Naive thymus-derived CD4-positive, alpha-beta T cell (primary cell): ENCODE measurements around the gene EML6. TPM values are rescaled to one million over a fixed set of nuclear protein-coding genes. Genes with fewer than 3 reads are reported as not detected.
"Not testable (repeated sequence)": the region's sequence is repeated elsewhere in the genome, so short reads cannot be mapped to it uniquely, and the experiment has no call there.

ENCODE experiments used
- ATAC-seq: fragments of 150-1000 bp; cut with Tn5 transposase; 2 replicates; pipeline ENCODE4 v1.10.0; 2021; ENCODE audit warnings: mild to moderate bottlenecking, moderate library complexity
- CTCF ChIA-PET: fragments of 350-600 bp; sonication (Branson Sonifier 250); formaldehyde crosslinking; loops from one replicate; lab custom pipeline; 2021; ENCODE audit warnings: antibody characterized with exemption; lab: Charles Lee
- POLR2A ChIA-PET: fragments of 350-600 bp; sonication (Branson Sonifier 250); formaldehyde crosslinking; loops from one replicate; lab custom pipeline; 2021; ENCODE audit warnings: antibody characterized with exemption, inconsistent platforms; lab: Charles Lee
- DNase-seq, 9 donors: peaks; one replicate each; pipeline versions ENCODE4 v3.0.0 to v3.0.0-alpha.2; 2020 to 2022; ENCODE audit warnings: mixed read lengths in 1 of 9
- H3K27ac ChIP-seq: one replicate; pipeline ENCODE4 v1.7.0; 2013; ENCODE audit warnings: mild to moderate bottlenecking, low read depth, low read length, moderate library complexity
- H3K27me3 ChIP-seq, 2 donors: one replicate each; pipeline ENCODE4 v1.7.0; 2013; ENCODE audit warnings: low read length in 2 of 2, mild to moderate bottlenecking in 2 of 2, moderate library complexity in 2 of 2; ENCODE audit not compliant: control insufficient read depth in 2 of 2, insufficient read depth in 2 of 2
- H3K36me3 ChIP-seq, 3 experiments: 1 replicate in 2 of 3; 2 replicates in 1 of 3; pipeline ENCODE4 v1.7.0; 2013; ENCODE audit warnings: low read length in 3 of 3, mild to moderate bottlenecking in 3 of 3, moderate library complexity in 1 of 3; ENCODE audit not compliant: insufficient read depth in 3 of 3, control insufficient read depth in 2 of 3
- H3K4me1 ChIP-seq, 2 donors: one replicate each; pipeline ENCODE4 v1.7.0; 2013; ENCODE audit warnings: low read length in 2 of 2, mild to moderate bottlenecking in 2 of 2, moderate library complexity in 1 of 2; ENCODE audit not compliant: control insufficient read depth in 2 of 2, insufficient read depth in 2 of 2
- H3K4me3 ChIP-seq: 2 replicates; pipeline ENCODE4 v1.7.0; 2013; ENCODE audit warnings: mild to moderate bottlenecking, low read length
- H3K9me3 ChIP-seq, 3 experiments: 1 replicate in 2 of 3; 2 replicates in 1 of 3; pipeline ENCODE4 v1.7.0; 2013; ENCODE audit warnings: low read length in 3 of 3; ENCODE audit not compliant: control insufficient read depth in 2 of 3
- H3K27ac Mint-ChIP-seq, 9 donors: one replicate each; pipeline ENCODE4 v1.8.0; 2020 to 2022; ENCODE audit warnings: mixed read lengths in 9 of 9, mild to moderate bottlenecking in 8 of 9, moderate library complexity in 5 of 9, inconsistent platforms in 2 of 9
- H3K27me3 Mint-ChIP-seq, 5 donors: one replicate each; pipeline ENCODE4 v1.8.0; 2021 to 2022; ENCODE audit warnings: mixed read lengths in 5 of 5, mild to moderate bottlenecking in 1 of 5
- H3K36me3 Mint-ChIP-seq, 5 donors: one replicate each; pipeline ENCODE4 v1.8.0; 2020 to 2022; ENCODE audit warnings: mixed read lengths in 5 of 5, mild to moderate bottlenecking in 3 of 5, inconsistent platforms in 1 of 5
- H3K4me1 Mint-ChIP-seq, 7 donors: one replicate each; pipeline ENCODE4 v1.8.0; 2020 to 2022; ENCODE audit warnings: mixed read lengths in 7 of 7, mild to moderate bottlenecking in 3 of 7, inconsistent platforms in 1 of 7
- H3K4me3 Mint-ChIP-seq, 10 donors: one replicate each; pipeline ENCODE4 v1.8.0; 2020 to 2022; ENCODE audit warnings: mild to moderate bottlenecking in 10 of 10, mixed read lengths in 10 of 10, moderate library complexity in 6 of 10, inconsistent platforms in 2 of 10
- H3K9me3 Mint-ChIP-seq, 11 donors: one replicate each; pipeline ENCODE4 v1.8.0; 2020 to 2022; ENCODE audit warnings: mixed read lengths in 11 of 11, mild to moderate bottlenecking in 4 of 11, inconsistent platforms in 1 of 11, moderate library complexity in 1 of 11
- intact Hi-C, 2 donors: fragments of 100-400 bp; cut with micrococcal nuclease; formaldehyde crosslinking; loops; one replicate each; pipeline ENCODE4 v1.15.1; 2023
- polyA plus RNA-seq, 2 donors: library from polyadenylated mRNA; unstranded; fragments of 300-500 nt; fragmentation: Illumina TruSeq; gene quantifications; one replicate each; pipeline ENCODE4 v1.2.3, GENCODE V29; 2021
- total RNA-seq, 6 experiments: library from RNA in 5 of 6; stranded (reverse) in 5 of 6; gene quantifications; 1 replicate in 5 of 6; 2 replicates in 1 of 6; pipeline ENCODE4 v1.2.3 and lab custom pipeline; 2021 to 2026

EML6 gene
- total and polyA plus RNA-seq, 7 experiments from 2014 or later, result 0.32 to 2.5 (median 1.5) TPM; not detected in 2

DNA sequence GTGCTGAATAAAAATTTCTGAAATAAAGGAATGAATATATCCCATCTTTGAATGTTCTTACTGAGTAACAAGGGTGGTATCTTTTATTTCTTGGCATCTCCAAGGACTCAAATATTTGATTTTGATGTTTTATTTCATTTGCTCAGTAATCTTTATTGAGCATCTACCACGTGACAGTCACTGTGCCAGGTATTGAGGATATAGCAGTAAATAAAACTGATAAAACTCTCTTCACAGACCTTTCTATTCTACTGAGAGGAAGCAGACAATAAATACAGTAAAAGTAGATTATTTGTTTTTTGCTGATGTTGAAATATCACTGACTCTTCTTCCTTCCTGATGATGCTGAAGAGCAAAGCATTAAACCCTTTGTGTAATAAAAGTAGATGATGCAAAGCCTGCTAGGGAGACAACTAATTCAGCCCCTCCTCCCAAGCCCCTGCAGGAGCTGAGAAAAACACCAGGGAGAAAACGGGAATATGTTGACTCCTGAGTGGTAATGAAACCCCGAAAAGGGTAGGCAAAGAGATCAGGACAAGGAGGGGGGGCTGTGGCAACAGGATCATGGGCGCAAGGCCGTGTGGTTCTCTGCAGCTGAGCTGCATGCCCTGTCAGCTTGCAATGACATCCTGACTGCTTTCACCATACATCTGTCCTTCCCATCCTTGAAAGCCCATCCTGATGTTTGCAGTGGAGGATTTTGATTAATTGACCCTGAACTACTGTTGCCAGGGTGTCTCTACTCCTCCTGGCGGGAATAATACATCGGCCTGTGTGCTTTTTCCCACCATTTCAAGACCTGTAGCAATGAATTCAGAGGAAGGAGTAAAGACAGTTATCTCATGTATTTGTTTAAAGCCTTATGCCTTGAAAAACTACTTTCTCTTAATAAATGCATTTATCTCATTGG lies 117.4 kb downstream of the EML6 start:
- ATAC-seq (no peak), DNase-seq (no peak)
- Mint-ChIP-seq H3K27ac (no peak overlapping the region), H3K9me3 (no peaks in the 10 kb centered on the region), H3K4me1 (no peaks in the 10 kb centered on the region), H3K4me3 (no peak overlapping the region), H3K36me3 (no peaks in the 10 kb centered on the region), H3K27me3 (peaks cover 0 to 2% (median 0%) of the 10 kb centered on the region in 5 donors)
- POLR2A ChIA-PET, result interaction anchor here (0.6 to 0.7 kb wide), 2 partner anchors 764 to 850 kb away, joined by 3 read pairs; no protein-coding TSS in a partner anchor
- Histone ChIP-seq H3K4me3 (no peak overlapping the region), H3K27ac (no peak overlapping the region), H3K27me3 (no peaks in the 10 kb centered on the region), H3K9me3 (no peaks in the 10 kb centered on the region), H3K4me1 (no peaks in the 10 kb centered on the region), H3K36me3 (no peaks in the 10 kb centered on the region)
- intact Hi-C loops, result no loop called here
- CTCF ChIA-PET, result interaction anchor here (0.7 to 4.1 kb wide), 3 partner anchors 14 to 734 kb away, joined by 3 to 28 read pairs (median 3); no protein-coding TSS in a partner anchor

GRCh38 chr2:54841500-54841899 lies 118.0 kb downstream of the EML6 start:
- ChIA-PET CTCF (interaction anchor here (4.1 kb wide), 1 partner anchor 734 kb away, joined by 28 read pairs; no protein-coding TSS in a partner anchor), POLR2A (interaction anchor here (0.6 kb wide), 1 partner anchor 851 kb away, joined by 3 read pairs; no protein-coding TSS in a partner anchor)
- H3K4me3 Mint-ChIP-seq, H3K36me3 ChIP-seq, H3K36me3 Mint-ChIP-seq, H3K27ac Mint-ChIP-seq, H3K27me3 ChIP-seq, H3K9me3 Mint-ChIP-seq, H3K27ac ChIP-seq, H3K4me3 ChIP-seq, DNase-seq, H3K4me1 Mint-ChIP-seq, H3K27me3 Mint-ChIP-seq, intact Hi-C loops, H3K4me1 ChIP-seq, H3K9me3 ChIP-seq, ATAC-seq: not testable (repeated sequence)

- no peak overlapping the region for H3K4me3 Mint-ChIP-seq
- H3K4me1 Mint-ChIP-seq, result no peaks in the 10 kb centered on the region
- no peaks in the 10 kb centered on the region for H3K9me3 Mint-ChIP-seq
- no peaks in the 10 kb centered on the region for H3K4me1 ChIP-seq
- no peaks in the 10 kb centered on the region for H3K36me3 Mint-ChIP-seq
- H3K4me3 ChIP-seq, result no peak overlapping the region
- no peaks in the 10 kb centered on the region for H3K9me3 ChIP-seq
- H3K27ac ChIP-seq, result no peak overlapping the region
- intact Hi-C loops, result no loop called here
- H3K27me3 Mint-ChIP-seq, result no peaks in the 10 kb centered on the region
- no peak overlapping the region for H3K27ac Mint-ChIP-seq
- ATAC-seq (no peak), DNase-seq (no peak)
- H3K27me3 ChIP-seq, result no peaks in the 10 kb centered on the region
- ChIA-PET CTCF (no interaction called here), POLR2A (interaction anchor here (1.1 kb wide), 1 partner anchor 13 kb away, joined by 3 read pairs; no protein-coding TSS in a partner anchor)
- no peaks in the 10 kb centered on the region for H3K36me3 ChIP-seq
These were observed 121.6 kb downstream of the EML6 start for GRCh38 chr2:54845094-54845493.

- ChIA-PET POLR2A (no interaction called here), CTCF (interaction anchor here (0.9 kb wide), 1 partner anchor 10 kb away, joined by 3 read pairs; no protein-coding TSS in a partner anchor)
- Mint-ChIP-seq H3K36me3 (no peaks in the 10 kb centered on the region), H3K4me1 (no peaks in the 10 kb centered on the region), H3K27me3 (no peaks in the 10 kb centered on the region), H3K4me3 (no peak overlapping the region), H3K27ac (no peak overlapping the region), H3K9me3 (no peaks in the 10 kb centered on the region)
- H3K36me3 ChIP-seq, result no peaks in the 10 kb centered on the region
- H3K27ac ChIP-seq, result no peak overlapping the region
- H3K27me3 ChIP-seq, result no peaks in the 10 kb centered on the region
- H3K4me3 ChIP-seq, result no peak overlapping the region
- DNase-seq (no peak), ATAC-seq (no peak)
- H3K4me1 ChIP-seq, result no peaks in the 10 kb centered on the region
- intact Hi-C loops, result no loop called here
- H3K9me3 ChIP-seq, result no peaks in the 10 kb centered on the region
These were observed 122.1 kb downstream of the EML6 start for GRCh38 chr2:54845514-54845913.

GRCh38 chr2:54850171-54851122 lies 127.0 kb downstream of the EML6 start:
- no peak overlapping the region for H3K27ac Mint-ChIP-seq
- no peak overlapping the region for H3K4me3 ChIP-seq
- H3K4me1 ChIP-seq, result no peaks in the 10 kb centered on the region
- DNase-seq, result no peak
- H3K36me3 ChIP-seq, result no peaks in the 10 kb centered on the region
- no peaks in the 10 kb centered on the region for H3K9me3 ChIP-seq
- H3K36me3 Mint-ChIP-seq, result no peaks in the 10 kb centered on the region
- ChIA-PET POLR2A (no interaction called here), CTCF (no interaction called here)
- H3K9me3 Mint-ChIP-seq, result no peaks in the 10 kb centered on the region
- H3K4me3 Mint-ChIP-seq, result no peak overlapping the region
- peaks cover 0 to 12% (median 0%) of the 10 kb centered on the region in 5 donors for H3K27me3 Mint-ChIP-seq
- ATAC-seq, result no peak
- no peaks in the 10 kb centered on the region for H3K4me1 Mint-ChIP-seq
- H3K27ac ChIP-seq, result no peak overlapping the region
- no peaks in the 10 kb centered on the region for H3K27me3 ChIP-seq
- intact Hi-C loops, result no loop called here

- no peaks in the 10 kb centered on the region for H3K36me3 ChIP-seq
- DNase-seq, result no peak
- no peak overlapping the region for H3K27ac ChIP-seq
- H3K9me3 ChIP-seq, result no peaks in the 10 kb centered on the region
- H3K27ac Mint-ChIP-seq, result no peak overlapping the region
- intact Hi-C loops, result no loop called here
- no peak overlapping the region for H3K4me3 Mint-ChIP-seq
- no peaks in the 10 kb centered on the region for H3K4me1 ChIP-seq
- peaks cover 0 to 12% (median 0%) of the 10 kb centered on the region in 5 donors for H3K27me3 Mint-ChIP-seq
- ChIA-PET POLR2A (no interaction called here), CTCF (interaction anchor here (0.7 kb wide), 1 partner anchor 13 kb away, joined by 3 read pairs; no protein-coding TSS in a partner anchor)
- no peaks in the 10 kb centered on the region for H3K4me1 Mint-ChIP-seq
- H3K4me3 ChIP-seq, result no peak overlapping the region
- H3K9me3 Mint-ChIP-seq, result no peaks in the 10 kb centered on the region
- H3K27me3 ChIP-seq, result no peaks in the 10 kb centered on the region
- H3K36me3 Mint-ChIP-seq, result no peaks in the 10 kb centered on the region
- no peak for ATAC-seq
These were observed 130.3 kb downstream of the EML6 start for GRCh38 chr2:54853616-54854310.
